ENCODE results near the gene NAV2.

Gene NAV2

DNA sequence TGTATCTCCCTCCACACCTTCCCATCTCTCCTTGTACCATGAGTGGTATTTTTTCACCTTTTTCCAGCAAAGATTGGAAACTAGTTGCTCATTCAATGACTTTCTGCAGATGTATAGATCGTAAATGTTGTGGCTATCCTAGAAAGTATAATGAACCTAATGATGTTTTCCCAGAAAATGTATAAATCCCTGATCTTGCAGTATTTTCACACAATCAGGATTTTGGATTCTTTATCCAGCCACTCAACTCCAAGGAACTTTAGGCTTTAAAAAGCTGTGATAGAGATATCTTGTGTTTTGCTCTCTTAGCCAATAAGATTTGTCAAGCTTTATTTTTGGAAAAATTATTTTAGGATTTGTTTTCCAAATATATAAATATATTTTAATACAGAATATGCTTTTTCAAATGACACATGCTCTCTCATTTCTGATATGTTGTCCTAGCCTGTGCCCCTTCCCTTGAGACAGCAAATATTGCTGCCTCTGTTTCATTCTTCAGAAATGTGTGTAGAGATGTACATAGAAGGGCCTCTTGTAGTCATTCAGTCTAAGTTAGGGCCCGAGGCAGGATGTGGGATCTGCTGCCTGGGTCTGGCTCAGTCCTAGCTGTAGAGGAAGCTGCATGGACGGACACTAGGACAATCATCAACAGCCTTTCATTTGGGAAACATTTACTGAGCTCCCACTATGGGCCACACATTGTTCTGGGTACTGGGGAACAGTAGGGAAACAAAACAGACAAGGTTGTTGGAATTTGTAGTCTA lies 62.4 kb downstream of the NAV2 start:
- no peak for DNase-seq (ENCODE audit: low read depth)

DNA sequence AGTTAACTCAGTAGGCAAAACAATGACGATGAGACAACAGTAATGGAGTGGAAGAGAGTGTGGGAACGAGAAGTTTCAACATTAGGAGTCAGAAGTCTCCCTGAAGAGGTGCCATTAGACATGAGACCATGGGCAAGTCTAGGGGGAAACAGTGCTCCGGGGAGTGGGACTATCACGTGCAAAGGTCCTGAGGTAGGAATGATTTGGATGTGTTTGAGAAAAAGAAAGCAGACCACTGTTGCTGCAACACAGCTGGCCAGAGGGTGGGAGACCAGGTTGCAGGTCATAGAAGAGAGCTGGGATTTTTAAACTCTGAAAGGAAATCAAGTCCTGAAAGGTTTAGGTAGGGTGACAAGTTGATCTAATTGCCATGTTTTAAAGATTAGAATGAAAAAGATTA lies 63.0 kb downstream of the NAV2 start:
- no peak for DNase-seq (ENCODE audit: low read depth)

DNA sequence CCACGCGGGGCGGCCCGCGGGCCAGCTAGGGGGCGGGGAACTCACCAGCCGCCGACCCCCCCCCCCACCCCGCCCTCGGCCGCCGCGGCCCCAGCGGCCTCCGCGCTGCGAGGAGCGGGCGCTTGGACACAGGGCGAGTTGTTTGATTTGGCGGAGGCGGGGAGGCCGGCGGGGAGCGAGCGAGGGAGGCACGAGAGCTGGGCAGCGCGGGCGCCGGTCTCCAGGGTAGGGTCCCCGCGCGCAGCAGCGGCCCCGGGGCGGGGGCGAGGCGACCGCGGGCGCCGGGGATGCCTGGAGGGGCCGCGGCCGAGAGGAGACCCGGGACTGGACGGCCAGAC lies 64.4 kb downstream of the NAV2 start:
- DNase-seq (ENCODE audit: low read depth), result no peak

DNA sequence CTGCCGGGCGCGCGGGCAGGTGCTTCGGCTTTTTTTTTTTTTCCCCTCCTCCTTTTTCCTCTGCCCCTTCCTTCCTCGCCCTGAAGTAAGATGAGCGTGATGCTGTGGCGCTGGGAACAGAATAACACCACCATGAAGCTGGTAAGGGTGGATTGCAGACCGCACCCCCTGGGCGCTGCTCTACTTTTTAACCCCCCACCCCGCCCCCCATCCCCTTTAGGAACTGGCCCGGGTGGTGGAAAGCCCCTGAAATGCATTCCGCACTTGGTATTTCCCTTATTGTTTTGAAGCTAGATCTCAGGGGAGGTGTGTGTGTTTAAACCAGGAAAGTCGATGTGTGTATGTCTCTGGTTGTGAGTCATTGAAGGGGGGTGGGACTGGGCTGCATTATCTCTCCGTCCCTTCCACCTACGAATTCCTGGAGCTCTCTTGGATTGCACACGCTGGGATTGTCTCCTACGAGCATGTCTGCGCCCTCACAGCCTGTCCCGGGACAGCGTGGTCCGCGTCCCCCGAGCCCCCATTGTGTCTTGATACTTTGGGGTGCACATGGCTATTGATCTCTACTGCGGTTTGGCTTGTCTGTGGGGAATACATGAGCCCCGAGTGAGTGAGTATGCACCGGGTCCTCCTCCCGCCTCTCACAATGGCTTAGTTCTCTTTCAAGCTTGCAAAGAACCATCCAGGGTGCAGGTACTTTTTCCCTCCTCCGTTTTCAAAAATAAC lies 64.9 kb downstream of the NAV2 start:
- DNase-seq (ENCODE audit: low read depth), result no peak

DNA sequence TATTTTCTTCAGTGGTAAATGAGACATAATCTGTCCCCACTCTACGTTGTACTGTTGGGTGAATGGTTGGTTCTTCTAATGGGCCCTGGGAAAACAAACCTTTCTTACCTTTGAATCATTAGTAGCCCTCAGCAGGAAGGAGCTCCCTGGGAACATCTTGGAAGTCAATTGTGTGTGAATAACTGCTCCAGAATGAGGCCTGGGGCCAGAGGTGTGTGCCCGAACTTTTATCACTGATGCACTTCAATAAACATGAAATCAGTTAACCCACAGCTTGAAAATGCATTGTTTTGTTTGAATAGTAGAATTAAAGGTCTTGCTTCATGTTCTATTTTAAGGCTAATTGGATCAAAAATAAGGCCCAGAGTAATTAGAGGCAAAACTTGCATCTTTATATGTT lies 67.1 kb downstream of the NAV2 start:
- no peak for DNase-seq (ENCODE audit: low read depth)

DNA sequence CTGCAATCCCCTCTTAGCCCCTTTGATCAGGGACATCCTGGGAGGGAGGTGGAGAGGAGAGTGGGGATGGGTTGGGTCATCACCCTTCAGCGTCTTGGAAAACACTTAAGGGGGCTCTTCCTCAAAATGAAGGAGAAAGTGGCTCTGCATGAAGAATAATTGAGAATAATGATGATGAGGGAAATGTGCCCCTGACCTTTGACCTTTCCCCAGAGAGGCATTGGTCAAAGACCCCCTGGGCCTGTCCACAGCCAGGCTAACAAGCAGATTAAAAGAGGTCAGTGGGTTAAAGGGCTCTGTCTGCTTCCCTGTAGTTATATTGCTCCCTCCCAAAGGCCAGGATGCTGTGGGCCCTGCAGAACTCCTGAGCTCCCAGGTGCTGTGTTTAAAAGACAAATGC lies 68.7 kb downstream of the NAV2 start:
- no peak for DNase-seq (ENCODE audit: low read depth)

DNA sequence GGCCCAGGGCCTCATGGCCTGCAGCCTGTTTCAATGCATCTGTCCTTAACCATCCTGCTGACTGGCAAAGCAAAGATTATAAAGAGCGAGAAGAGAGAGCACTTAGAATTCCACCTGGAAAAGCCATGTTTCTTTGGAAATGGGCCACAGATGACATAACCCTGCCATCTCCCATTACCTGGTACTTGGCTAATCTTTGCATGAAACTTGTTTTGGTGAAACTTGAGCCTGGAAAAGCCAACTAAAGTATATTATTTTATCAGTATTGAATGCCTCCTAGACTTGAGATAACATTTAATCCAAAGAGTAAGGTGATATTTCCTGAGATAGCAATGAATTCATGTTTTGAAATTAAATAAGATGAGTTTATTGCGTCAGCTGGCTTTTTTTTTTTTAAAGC lies 72.6 kb downstream of the NAV2 start:
- no peak for DNase-seq (ENCODE audit: low read depth)

DNA sequence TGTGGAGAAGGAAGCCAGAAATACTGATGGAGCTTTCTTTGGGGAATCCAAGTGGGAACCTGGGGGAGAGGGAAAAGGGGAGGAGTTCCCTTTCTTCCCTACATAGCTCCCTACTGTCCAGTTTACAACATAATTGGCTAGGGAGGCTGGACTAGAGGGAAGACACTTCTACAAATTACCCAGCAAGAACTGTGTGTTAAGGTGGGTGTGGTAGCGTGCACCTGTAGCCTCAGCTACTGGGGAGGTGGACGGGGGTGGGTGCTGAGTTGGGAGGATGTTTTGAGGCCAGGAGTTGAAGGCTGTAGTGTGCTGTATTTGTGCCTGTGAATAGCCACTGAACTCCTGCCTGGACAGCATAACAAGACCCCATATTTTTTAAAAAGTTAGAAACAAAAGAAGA lies 74.0 kb downstream of the NAV2 start:
- no peak for DNase-seq (ENCODE audit: low read depth)

DNA sequence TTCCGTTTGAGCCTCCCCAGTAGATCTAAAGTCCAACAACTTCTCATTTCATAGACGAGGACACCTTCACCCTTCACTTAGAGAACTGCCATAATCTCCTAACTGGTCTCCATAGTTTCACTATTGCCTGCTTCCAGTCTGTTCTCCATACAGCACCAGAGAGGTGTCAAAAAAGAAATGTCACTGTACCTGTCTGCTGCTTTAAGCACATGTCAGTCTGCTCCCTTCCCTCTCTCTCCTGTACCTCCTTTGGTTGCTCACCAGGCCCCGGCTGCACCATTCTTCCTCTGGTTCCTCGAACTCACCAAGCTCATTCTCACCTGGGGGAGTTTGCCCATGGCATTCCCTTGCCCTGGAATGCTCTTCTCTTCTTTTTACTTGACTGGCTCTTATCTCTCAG lies 75.8 kb downstream of the NAV2 start:
- no peak for DNase-seq (ENCODE audit: low read depth)

DNA sequence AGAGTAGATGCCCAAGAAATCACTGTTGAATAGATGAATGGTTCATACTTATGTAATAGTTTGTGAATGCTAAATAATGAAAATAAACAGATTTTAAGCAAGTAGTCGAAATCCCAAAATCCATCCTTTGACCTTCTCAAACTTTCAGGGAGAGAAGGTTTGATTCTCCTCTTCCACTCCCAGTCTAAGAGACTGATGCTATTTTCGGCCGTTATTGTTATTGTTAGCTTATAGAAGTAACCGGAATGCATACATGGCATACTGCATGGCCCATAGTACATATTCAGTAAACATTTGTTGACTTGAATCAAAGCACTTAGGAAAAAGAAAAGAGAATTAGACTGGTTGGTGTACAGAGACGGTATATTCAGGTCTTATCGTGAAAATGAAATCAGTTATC lies 76.6 kb downstream of the NAV2 start:
- no peak for DNase-seq (ENCODE audit: low read depth)

DNA sequence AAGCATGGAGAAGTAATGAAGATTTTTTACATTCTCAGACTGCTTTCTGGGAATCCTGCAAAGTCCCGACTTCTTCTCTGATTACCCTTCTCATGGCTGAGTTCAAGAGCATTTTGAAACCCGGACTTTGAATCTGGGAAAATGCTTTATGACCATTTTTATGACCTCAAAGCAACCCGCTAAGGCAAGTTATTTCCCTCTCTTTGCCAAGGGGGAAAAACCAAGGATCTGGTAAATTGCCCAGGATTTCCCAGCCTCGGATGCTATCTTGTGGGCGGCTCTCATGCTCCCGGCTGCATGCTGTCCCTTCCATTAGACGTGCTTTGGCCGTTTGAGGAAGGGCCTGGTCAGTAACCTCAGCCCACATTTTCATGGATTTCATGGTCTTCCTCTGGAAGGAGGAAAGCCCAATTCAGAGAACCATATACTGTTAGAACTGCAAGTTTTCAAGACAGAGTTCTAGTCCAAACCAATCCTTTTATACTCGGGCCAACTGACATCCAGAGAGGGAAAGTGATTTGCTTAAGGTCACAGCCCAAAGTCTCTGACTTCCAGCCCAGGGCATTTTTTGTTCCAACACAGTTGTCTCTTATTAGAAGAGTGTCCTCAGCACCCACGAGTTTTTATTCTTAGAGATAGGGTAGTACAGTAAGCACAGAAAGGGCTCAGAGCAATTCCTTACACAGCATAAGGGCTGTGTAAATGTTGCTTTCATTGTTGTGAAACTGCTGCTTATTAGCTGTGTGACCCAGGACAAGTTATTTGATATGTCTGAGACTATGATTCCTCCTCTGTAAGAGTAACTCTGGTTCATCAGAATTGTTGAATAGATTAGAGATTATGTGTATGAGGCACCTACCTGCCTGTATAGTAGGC lies 77.4 kb downstream of the NAV2 start:
- DNase-seq (ENCODE audit: low read depth), result no peak

DNA sequence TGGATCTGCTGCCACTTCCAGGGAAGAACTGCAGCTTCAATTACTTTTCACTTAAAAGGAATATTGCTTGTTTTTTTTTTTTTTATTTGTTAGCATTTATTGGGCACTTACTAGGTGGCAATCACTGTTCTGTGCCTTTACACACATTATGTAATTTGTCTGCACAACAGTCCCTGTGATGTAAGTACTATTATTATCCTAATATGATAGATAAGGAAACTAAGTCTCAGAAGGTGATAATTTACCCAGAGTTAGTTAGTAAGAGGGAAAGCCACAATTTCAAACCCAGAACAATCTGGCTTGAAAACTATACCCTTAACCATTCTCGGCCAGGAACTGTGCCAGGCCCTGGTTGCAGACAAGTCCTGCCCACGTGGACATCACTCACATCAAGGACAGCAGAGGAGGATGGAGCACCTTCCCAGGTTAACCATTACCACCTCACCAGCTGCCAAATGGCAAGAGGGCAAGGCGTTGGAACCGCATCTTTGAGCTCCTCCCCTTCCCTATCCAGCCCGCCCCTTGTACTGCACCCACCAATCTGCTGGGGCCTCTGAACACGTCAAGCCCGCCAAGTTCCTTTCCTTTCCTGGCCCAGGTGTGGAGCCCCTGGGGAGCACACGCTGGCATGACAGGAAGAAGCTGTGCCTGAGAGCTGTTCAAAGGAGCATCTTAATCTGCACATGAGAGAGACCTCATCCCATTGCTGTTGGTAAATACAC lies 78.4 kb downstream of the NAV2 start:
- no peak for DNase-seq (ENCODE audit: low read depth)

DNA sequence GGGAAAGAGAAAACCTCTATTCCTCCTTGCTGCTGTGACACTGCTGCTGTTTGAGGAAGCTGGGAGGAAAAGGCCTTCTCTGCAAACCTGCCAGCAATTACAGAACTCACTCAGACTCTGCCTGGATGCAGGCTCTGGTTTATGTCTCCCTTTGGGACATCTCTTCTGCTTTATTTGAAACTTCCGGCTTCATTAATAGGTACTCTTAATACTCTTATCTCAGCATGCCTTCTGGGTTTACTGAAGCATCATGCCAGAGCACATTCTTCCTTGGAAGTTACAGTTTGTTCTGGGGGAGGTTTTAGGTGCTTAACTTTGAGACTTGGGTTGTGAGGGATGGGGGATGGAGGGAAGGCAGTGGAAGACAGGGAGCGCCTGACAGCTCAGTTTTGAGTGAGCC lies 79.9 kb downstream of the NAV2 start:
- no peak for DNase-seq (ENCODE audit: low read depth)

DNA sequence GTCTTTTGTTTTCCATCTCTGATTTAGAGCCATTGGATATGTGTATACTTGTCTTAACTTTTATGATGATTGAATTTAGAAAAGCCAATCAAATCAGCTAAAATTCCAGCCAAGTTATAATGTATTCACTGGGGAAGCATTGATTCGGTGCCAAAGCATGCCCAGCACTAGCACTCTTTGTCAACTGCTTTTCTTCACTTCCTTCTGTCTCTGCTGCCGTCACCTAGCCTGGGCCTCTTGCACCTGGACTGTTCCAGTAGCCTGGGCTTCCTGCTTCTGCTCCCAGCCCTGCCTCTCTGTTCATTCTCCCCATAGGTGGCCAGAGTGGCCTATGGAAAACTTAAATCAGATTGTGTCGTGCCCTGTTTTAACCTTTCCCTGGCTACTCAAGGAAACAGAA lies 80.7 kb downstream of the NAV2 start:
- DNase-seq (ENCODE audit: low read depth), result no peak

DNA sequence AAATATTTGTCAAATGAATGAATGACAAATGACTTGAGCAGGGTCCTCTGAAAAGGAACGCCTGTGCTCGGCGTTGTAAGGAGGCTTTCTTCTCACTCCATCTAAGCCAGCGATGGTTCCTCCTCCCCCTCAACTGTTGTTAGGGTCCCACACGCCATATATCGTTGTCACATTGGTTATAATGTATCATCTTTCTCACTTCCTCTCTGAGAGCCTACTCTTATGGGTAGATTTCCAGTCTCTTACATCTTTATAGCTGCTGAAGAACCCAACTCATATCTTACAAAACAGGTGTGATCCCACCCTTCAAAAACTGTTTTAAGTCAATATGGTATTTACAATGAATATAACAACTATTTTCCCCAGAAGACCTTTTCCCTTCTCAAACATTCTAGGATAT lies 81.5 kb downstream of the NAV2 start:
- DNase-seq (ENCODE audit: low read depth), result no peak

DNA sequence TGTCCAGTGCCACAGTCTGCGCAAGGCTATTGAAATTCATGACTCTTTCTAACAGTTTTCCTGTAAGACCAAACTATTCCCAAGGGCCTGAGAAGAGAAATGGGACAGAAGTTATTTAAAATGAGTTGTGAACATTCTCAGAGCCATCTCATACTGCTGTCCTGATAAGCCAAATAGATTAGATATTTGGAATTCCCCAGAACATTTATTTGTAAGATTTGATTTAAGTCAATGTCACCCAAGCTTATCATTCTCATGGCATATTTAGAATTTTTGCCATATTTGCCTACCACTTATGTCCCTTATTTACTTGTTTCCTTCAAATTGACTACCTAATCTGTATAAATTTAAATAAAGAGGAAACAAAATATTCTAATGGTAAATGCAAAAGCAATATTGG lies 82.4 kb downstream of the NAV2 start:
- no peak for DNase-seq (ENCODE audit: low read depth)

DNA sequence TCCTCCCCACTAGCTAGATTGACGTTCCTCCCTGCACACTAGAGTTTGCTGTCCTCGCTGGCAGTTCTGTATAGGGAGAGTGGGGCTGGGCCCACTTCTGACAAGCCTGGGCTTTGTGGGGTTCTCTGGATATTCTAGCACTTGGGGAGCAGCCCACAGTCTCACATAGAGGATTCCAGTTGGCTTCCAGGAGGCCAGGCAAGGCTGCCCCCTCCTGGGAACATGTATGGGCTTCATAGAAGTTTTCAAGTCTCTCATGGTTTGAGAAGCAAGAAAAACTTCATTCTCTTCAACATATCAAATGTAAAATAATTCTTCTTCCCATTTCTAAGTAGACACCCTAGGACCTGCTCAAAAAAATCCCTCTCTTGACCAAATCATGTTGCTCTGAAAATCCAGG lies 87.5 kb downstream of the NAV2 start:
- DNase-seq (ENCODE audit: low read depth), result no peak

DNA sequence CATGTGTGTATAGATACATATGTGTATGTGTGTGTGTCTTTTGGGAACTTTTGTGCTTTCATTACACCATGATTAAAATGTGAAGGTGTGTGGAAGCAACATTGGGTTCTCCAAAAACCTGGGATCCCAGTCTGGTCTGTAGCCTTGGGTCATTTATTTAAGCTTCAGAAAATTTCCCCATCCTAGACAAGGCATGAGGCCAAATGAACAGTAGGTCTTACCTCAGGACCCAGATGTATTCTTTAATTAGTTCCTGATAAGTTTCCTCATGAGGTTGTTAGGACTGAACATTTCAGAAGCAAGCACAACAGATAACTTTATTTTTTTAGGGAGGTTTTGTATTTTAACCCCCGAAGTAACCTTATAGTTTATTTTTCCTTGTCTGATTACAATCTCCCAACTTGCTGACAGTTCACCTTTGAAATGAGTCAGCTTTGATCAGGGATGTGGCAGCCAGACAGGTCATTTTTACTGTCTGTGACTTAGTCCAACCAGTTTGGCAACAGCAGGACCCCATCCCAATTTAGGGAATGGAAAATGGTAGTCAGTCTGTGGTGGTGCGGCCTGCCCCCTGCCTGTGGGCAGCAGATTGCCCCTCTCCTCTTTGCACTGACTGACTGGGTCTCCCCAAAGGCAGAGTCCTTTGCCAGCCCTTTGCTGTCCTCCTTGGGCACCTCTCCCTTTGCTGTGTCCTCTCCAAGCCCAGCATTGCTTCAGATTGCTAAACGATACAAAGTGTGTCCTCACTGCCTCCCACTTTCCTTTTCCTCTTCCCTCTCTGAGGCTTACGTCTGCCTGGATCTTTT lies 88.3 kb downstream of the NAV2 start:
- DNase-seq (ENCODE audit: low read depth), result no peak

DNA sequence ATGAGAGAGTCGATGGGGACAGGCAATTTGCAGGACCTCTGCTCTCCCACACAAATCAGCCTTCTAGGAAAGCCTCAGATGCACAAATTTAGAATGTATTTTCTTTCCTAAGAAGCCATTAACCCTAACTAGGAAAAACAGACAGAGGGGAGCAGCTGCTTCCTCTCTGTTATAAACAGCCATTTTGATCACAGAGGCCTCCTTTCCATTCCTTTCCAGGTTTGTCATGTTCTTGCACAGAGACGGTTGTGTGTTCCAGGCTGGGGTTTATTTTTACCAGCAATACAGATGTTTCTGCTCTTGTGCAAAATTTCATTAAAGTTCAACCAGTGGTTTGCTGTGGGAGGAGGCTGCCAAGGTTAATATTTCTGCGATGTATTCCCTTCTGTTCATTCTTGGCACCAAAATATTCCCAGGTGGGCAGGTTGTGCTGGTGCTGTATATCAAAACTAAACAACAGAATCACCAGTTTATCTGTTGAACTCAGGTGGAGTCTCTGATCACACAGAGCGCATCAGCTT lies 90.2 kb downstream of the NAV2 start:
- DNase-seq (ENCODE audit: low read depth), result no peak

DNA sequence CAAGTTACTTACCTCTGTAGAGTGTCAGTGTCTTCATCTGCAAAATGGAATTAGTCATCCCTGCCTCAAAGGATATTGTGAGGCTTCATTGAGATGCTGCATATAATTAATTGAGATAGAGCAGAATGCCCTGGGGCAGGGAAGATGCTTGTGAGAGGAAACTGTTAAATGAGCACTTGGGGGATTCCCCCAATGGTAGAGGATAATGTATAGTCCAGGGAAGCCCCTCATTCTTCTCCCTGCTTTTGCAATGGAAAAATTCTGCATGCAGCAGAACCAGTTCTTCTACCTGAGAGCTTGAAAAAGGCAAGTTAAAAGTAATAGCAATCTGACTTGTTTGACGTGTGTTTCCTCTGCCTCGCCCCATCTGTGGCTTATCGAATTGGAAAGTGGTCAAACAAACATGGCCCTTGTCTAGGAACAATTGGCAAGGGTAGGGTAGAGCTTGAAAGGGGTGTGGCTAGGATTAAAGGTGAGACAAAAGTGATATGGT lies 90.9 kb downstream of the NAV2 start:
- DNase-seq (ENCODE audit: low read depth), result no peak

DNA sequence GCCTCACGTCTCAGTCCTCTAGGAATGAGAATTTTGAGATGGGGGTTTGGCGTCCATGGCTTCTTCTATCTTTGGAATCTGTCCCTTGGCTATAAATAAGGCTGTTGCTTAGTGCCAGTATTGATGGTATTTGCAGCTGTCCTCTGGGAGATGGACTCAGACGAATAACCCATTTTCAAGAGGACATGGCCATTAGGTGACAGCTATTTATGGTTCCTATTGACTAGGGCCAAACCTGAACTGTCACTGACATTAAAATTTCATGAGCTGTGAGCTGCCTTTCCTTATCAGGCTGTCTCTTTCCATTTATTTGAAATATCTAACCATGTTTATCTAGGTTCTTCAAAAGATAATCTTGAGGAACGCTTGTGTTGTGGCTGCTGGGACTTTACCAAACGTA lies 92.7 kb downstream of the NAV2 start:
- DNase-seq (ENCODE audit: low read depth), result no peak

Measured in activated T-helper 1 cell treated with Interleukin-2 at 50 U/mL for 16 hours (primary cell).